ENCODE measurements around the gene RRAS.

DNA sequence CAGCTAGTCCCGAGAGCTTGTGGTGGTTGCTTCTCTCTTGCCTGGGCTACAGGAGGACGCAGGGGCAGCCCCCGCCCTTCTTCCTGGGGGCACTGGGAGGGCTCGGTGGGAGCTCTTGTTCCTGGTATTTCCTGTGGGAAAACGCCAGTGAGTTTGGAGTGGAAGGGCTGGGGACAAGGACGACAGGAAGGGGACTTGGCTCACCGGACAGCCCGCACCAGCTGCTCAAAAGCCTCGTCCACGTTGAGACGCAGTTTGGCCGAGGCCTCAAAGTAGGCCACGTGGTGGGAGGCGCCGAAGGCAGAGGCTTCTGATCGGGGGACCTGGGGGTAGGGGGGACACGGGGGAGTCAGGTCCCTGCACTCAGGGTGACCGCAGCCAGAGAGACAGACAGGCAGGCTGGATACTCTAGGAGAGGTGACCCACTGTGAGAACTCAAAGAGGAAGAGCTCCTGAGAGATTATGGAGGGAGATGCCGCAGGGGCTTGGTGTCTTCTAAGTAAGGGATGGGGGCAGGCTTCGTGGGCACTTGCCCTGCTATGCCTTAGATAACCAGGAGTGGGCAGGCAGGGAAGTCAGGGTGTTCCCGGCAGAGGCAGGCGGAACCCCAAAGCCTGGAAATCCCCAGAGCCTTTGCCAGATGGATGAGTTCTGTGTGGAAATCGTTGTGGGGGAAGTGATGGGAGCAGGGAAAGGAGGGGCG lies 4.3 kb downstream of the RRAS start:
- TF ChIP-seq CTCF (IDR thresholded peaks at IDR 0.05) (no peak), POLR2A (IDR thresholded peaks at IDR 0.05) (no peak)

Measured in ovary (tissue), 3 donors.